Nucleus accumbens (tissue), 56 donors: ENCODE measurements around the gene AMDHD2.
"Not testable (repeated sequence)": the region's sequence is repeated elsewhere in the genome, so short reads cannot be mapped to it uniquely, and the experiment has no call there.

ENCODE experiments used
- DNase-seq, 56 donors: peaks; one replicate each; lab custom pipeline; 2025; lab: John Stamatoyannopoulos, UW

Gene AMDHD2

GRCh38 chr16:2531696-2532493 is 11.7 kb downstream of the AMDHD2 start:
- DNase-seq = peak; percentile 80 to 99 (median 94)

DNA sequence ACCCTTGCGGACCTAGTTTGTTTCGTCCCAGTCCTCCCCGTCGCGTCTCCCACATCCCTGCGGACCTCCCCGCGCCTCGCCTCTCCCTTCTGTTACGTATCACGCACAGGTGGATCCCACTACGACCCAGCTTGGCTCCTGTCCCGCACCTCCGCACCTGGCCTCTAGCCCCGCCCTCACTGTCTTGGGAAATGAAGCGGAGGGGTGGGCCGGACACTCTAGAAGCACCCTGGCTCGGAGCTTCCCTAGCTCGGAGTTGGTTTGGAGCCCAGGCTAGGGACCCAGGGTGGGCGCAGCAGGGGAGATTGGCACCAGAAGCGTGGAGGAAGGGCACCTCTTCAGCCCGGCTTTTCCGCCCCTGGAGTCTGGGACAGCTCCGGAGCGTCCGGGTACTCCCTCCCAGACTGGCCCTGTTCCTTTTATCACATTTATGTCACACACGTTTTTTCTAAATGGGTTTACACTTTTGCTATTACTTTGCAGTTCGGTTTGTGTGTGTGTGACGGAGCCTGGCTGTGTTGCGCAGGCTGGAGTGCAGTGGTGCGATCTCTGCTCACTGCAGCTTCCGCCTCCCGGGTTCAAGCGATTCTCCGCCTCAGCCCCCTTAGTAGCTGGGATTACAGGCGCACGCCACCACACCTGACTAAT is 12.4 kb downstream of the AMDHD2 start:
- peak in 44 of 56 donors; percentile 36 to 79 (median 59) for DNase-seq

DNA sequence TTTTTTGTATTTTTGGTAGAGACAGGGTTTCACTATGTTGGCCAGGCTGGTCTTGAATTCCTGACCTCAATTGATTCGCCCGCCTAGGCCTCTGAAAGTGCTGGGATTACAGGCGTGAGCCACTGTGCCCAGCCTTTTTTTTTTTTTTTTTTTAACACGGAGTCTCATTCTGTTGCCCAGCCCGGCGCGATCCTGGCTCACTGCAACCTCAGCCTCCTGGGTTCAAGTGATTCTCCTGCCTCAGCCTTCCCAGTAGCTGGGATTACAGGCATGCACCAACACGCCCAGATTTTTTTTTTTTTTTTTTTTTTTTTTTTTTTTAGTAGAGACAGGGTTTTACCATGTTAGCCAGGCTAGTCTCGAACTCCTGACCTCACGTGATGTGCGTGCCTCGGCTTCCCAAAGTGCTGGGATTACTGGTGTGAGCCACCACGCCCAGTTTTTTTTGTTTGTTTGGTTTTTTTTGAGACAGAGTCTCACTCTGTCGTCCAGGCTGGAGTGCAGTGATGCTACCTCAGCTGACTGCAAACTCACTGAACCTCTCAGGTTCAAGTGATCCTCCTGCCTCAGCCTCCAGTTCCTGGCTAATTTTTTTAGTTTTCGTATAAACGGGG is 13.1 kb downstream of the AMDHD2 start:
- not testable (repeated sequence) for DNase-seq

DNA sequence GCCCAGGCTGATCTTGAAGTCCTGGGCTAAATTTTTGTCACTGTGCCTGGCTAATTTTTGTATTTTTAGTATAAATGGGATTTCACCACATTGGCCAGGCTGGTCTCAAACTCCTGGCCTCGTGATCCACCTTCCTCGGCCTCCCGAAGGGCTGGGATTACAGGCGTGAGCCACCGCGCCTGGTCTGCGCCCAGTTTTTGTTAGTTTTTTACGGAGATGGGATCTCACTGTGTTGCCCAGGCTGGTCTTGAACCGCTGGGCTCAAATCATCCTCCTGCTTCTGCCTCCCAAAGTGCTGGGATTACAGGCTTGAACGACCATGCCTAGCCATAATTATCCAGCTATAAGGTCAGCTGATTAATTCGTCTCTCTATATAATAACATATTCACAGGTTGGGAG is 13.7 kb downstream of the AMDHD2 start:
- no peak for DNase-seq

DNA sequence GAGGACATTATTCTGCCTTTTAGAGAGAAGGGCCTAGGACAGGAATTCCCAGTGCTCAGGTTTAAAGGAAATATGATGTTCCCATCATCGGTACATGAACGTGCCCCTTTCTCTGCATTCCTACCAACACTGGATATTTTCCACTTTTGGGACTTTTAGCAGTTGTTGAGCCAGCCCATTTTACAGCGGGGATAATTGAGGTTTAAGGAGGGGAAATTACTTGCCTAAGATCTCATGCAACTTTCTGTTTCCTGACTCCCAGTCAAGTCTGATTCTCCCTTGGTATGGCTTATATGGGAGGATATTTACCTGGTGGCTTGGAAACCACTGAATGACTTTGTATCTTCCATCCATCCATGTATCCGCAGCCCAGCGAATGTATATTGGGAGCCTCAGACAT is 14.2 kb downstream of the AMDHD2 start:
- not testable (repeated sequence) for DNase-seq

GRCh38 chr16:2535625-2536013 is 15.4 kb downstream of the AMDHD2 start:
- no peak for DNase-seq

- DNase-seq = peak in 55 of 56 donors; percentile 53 to 96 (median 91)
Measured at GRCh38 chr16:2537451-2538379, 17.5 kb downstream of the AMDHD2 start, which contains the start of gene PDPK1. Gene PDPK1 (plus strand): TSS chr16:2538021. CDS start chr16:2538113, 92 bp downstream.

- DNase-seq = not testable (repeated sequence)
Measured at GRCh38 chr16:2539192-2539844, 19.1 kb downstream of the AMDHD2 start.

GRCh38 chr16:2539845-2540458 is 19.8 kb downstream of the AMDHD2 start:
- DNase-seq = peak in 9 of 56 donors; percentile 10 to 66 (median 27)

DNA sequence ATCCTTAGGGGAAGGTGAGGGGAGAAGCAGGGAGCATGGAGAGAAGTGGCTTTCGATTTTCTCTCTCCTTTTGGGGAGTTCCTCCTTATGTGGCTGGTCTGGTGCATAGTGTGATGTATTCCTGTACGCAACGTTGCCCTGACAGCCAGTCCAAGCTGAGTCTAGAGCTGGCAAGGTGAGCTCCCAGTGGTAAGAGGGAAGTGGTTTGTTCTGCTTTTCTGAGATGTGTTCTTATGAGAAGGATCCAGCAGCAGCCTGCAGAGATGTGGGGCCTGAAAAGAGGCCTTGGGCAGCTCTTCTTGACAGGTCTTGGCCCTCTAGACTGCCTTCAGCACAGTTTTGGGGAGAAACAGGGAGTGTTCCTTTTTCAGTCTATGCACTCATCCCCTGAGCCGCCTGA is 20.7 kb downstream of the AMDHD2 start:
- DNase-seq = not testable (repeated sequence)

- DNase-seq = not testable (repeated sequence)
Measured at GRCh38 chr16:2541409-2541808, 21.2 kb downstream of the AMDHD2 start.

GRCh38 chr16:2543771-2544170 is 23.6 kb downstream of the AMDHD2 start:
- DNase-seq = not testable (repeated sequence)

DNA sequence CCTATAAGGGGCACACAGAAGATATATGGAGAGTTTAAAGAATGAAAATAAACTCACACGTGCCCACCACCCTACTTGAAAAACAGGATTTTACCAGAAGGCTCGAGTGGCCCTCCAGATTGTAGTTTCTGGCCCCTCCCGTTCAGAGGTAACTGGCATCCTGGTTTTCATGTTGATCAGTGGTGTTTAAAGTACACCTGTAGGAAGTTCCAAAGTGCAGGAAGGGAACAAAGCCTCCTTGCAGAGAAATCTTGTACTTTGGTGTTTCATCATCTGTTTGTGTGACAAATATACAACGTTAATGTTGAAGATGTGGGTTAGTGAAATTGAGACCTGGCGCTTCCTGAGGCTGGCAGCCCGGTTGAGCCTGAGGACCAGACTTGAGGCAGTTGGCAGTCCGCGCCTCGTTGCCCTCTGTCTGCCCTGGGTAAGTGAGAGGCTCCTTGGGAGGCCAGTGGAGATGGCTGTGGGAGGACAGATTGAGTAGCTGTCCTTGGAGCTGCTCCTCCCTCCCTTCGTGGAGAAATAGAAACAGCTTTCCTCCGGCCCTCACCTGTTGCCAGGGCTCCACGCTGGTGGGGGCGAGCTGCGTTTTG is 30.2 kb downstream of the AMDHD2 start:
- not testable (repeated sequence) for DNase-seq

GRCh38 chr16:2551420-2551889 is 31.3 kb downstream of the AMDHD2 start:
- not testable (repeated sequence) for DNase-seq

GRCh38 chr16:2554709-2555425 is 34.7 kb downstream of the AMDHD2 start:
- not testable (repeated sequence) for DNase-seq

GRCh38 chr16:2557150-2557549 is 37.0 kb downstream of the AMDHD2 start:
- DNase-seq = not testable (repeated sequence)

DNA sequence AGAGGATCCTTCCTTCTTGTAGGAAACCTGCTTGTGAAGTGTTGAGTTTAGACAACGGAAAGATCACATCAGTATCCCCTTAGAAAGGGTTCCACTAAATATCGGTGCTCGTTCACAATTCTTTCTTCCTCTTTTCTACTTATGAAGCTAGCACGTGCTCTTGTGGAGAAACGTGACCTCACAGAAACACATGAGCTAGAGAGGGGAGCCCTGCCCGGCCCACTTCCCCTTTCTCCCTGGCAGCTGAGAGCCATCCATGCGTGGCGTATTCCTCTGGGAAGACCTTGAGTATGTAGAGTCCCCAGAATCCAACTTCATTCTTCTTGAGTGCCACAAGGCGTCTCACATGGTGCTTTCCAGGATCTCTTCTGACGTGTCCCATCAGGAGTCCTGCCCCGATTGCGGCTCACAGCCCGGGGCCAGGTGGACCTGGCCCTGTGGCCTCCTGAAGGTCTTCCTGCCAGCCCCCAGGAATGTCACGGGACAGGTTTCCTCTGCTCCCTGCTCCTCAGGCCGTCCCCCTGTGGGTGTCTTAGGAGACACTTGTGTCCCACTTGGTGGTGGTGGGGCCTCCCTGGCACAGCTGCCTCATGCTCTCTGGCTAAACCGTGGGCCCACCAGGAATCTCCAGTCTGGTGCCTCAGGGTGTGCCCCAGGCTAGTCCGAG is 40.1 kb downstream of the AMDHD2 start:
- DNase-seq = not testable (repeated sequence)
